B cell (primary cell): ENCODE results near the gene DCP1A. TPM values are rescaled to one million over a fixed set of nuclear protein-coding genes. Genes with fewer than 3 reads are reported as not detected.

Experiments used
- ATAC-seq: fragments of 200-7000 bp; cut with Tn5 transposase; one replicate; pipeline ENCODE4 v1.10.0; 2021; ENCODE audit warnings: low read depth, mild to moderate bottlenecking, moderate number of reproducible peaks, moderate library complexity
- CTCF ChIA-PET: fragments of 350-600 bp; sonication (Branson Sonifier 250); formaldehyde crosslinking; loops from one replicate; lab custom pipeline; 2021; ENCODE audit warnings: antibody characterized with exemption, inconsistent platforms; lab: Charles Lee
- POLR2A ChIA-PET: fragments of 350-600 bp; sonication (Branson Sonifier 250); formaldehyde crosslinking; loops from one replicate; lab custom pipeline; 2021; ENCODE audit warnings: antibody characterized with exemption; lab: Charles Lee
- DNase-seq: peaks from one replicate; pipeline ENCODE4 v3.0.0; 2013
- H2AFZ ChIP-seq: 2 replicates; pipeline ENCODE4 v1.6.1; 2012; ENCODE audit warnings: mild to moderate bottlenecking, low read depth, low read length; ENCODE audit not compliant: insufficient read depth, poor library complexity, severe bottlenecking
- H3K27ac ChIP-seq, 2 donors: 1 replicate in 1 of 2; 2 replicates in 1 of 2; pipeline ENCODE4 v1.5.1; 2012 to 2013; ENCODE audit warnings: low read length in 2 of 2, mild to moderate bottlenecking in 2 of 2, moderate library complexity in 1 of 2
- H3K27me3 ChIP-seq, 4 experiments: fragments of 200-600 bp in 1 of 4; sonication (generic) in 1 of 4; replicated peaks in 1 of 4; 1 replicate in 2 of 4; 2 replicates in 2 of 4; pipeline versions ENCODE4 v1.6.1 to v1.7.0; 2013 to 2016; ENCODE audit warnings: low read length in 3 of 4, mild to moderate bottlenecking in 2 of 4, mixed read lengths in 1 of 4, moderate library complexity in 1 of 4; ENCODE audit not compliant: insufficient read depth in 4 of 4, control insufficient read depth in 3 of 4; ENCODE audit errors: control extremely low read depth in 1 of 4
- H3K36me3 ChIP-seq, 2 experiments: replicated peaks in 1 of 2; 1 replicate in 1 of 2; 2 replicates in 1 of 2; pipeline versions ENCODE4 v1.6.1 to v1.7.1; 2013; ENCODE audit warnings: low read length in 1 of 2; ENCODE audit not compliant: insufficient read depth in 2 of 2, control insufficient read depth in 1 of 2; ENCODE audit errors: control extremely low read depth in 1 of 2, extremely low read depth in 1 of 2
- H3K4me1 ChIP-seq, 2 donors: fragments of 200-600 bp in 1 of 2; sonication (generic) in 1 of 2; 1 replicate in 1 of 2; 2 replicates in 1 of 2; pipeline versions ENCODE4 v1.5.1 to v1.6.1; 2013 to 2017; ENCODE audit warnings: low read length in 2 of 2; ENCODE audit not compliant: control insufficient read depth in 2 of 2, insufficient read depth in 2 of 2
- H3K4me2 ChIP-seq: replicated peaks from 2 replicates; pipeline ENCODE3; 2012; ENCODE audit warnings: mild to moderate bottlenecking, low read depth, low read length; ENCODE audit not compliant: poor library complexity, severe bottlenecking
- H3K4me3 ChIP-seq, 5 experiments: fragments of 200-600 bp in 1 of 5; sonication (generic) in 1 of 5; 1 replicate in 3 of 5; 2 replicates in 2 of 5; pipeline versions ENCODE4 v1.5.1 to v1.7.0; 2011 to 2016; ENCODE audit warnings: low read length in 4 of 5, mild to moderate bottlenecking in 4 of 5, low read depth in 2 of 5, control low read depth in 1 of 5, moderate library complexity in 1 of 5; ENCODE audit not compliant: insufficient read depth in 1 of 5; ENCODE audit errors: control extremely low read depth in 1 of 5, extremely low read depth in 1 of 5
- H3K79me2 ChIP-seq: fragments of 200-600 bp; sonication (generic); one replicate; pipeline ENCODE4 v1.6.0; 2016; ENCODE audit warnings: low read length; ENCODE audit not compliant: control insufficient read depth, insufficient read depth
- H3K9ac ChIP-seq: fragments of 200-600 bp; sonication (generic); 2 replicates; pipeline ENCODE4 v1.6.1; 2017; ENCODE audit warnings: mild to moderate bottlenecking, low read length, moderate library complexity
- H3K9me3 ChIP-seq, 3 donors: one replicate each; pipeline versions ENCODE4 v1.6.1 to v1.7.1; 2013; ENCODE audit warnings: low read length in 2 of 3; ENCODE audit not compliant: control insufficient read depth in 2 of 3, insufficient read depth in 1 of 3; ENCODE audit errors: control extremely low read depth in 1 of 3
- H4K20me1 ChIP-seq: 2 replicates; pipeline ENCODE4 v1.6.0; 2012; ENCODE audit warnings: mild to moderate bottlenecking, low read length; ENCODE audit not compliant: insufficient read depth, control insufficient read depth, poor library complexity, severe bottlenecking
- H3K27ac Mint-ChIP-seq: one replicate; pipeline ENCODE4 v1.8.0; 2021; ENCODE audit warnings: mixed read lengths
- H3K27me3 Mint-ChIP-seq: one replicate; pipeline ENCODE4 v1.8.0; 2021; ENCODE audit warnings: mixed read lengths
- H3K4me1 Mint-ChIP-seq: one replicate; pipeline ENCODE4 v1.8.0; 2021; ENCODE audit warnings: mixed read lengths
- H3K4me3 Mint-ChIP-seq: one replicate; pipeline ENCODE4 v1.8.0; 2021; ENCODE audit warnings: mixed read lengths
- H3K9me3 Mint-ChIP-seq: one replicate; pipeline ENCODE4 v1.8.0; 2022; ENCODE audit warnings: mixed read lengths; ENCODE audit not compliant: insufficient read depth
- EZH2 ChIP-seq: IDR thresholded peaks from 2 replicates; pipeline ENCODE4 v1.6.1; 2012; ENCODE audit warnings: borderline replicate concordance, low read depth, mild to moderate bottlenecking, moderate library complexity, low read length; ENCODE audit not compliant: insufficient read depth, poor library complexity, severe bottlenecking
- WGBS: methylation state at CpG from one replicate; pipeline ENCODE4 v1.1.5; 2013; ENCODE audit warnings: missing lambda C conversion rate; ENCODE audit not compliant: insufficient coverage; 5-methylcytosine and 5-hydroxymethylcytosine counted together
- intact Hi-C: fragments of 100-400 bp; cut with micrococcal nuclease; formaldehyde crosslinking; loops from one replicate; pipeline ENCODE4 v1.10.0; 2022
- polyA plus RNA-seq: library from polyadenylated mRNA; depleted of rRNA; stranded (reverse); fragments of >200 nt; gene quantifications from 2 replicates; pipeline ENCODE4 v1.2.3, GENCODE V29; 2012
- total RNA-seq, 2 donors: library from RNA; stranded (reverse); fragments of 120-200 nt in 1 of 2; gene quantifications; 1 replicate in 1 of 2; 2 replicates in 1 of 2; pipeline versions ENCODE4 v1.2.3 to v1.2.4, GENCODE V29; 2013 to 2022
- TF ChIP-seq, protein P1 (sequence below): fragments of 200-600 bp; IDR thresholded peaks from one replicate; pipeline ENCODE4 v1.8.0; 2022; ENCODE audit warnings: antibody characterized with exemption, mild to moderate bottlenecking

DCP1A gene
- total and polyA plus RNA-seq, 2 donors (not counting 1 experiment from before 2014, with no cell fraction given): 16.6 to 44.6 TPM

DNA sequence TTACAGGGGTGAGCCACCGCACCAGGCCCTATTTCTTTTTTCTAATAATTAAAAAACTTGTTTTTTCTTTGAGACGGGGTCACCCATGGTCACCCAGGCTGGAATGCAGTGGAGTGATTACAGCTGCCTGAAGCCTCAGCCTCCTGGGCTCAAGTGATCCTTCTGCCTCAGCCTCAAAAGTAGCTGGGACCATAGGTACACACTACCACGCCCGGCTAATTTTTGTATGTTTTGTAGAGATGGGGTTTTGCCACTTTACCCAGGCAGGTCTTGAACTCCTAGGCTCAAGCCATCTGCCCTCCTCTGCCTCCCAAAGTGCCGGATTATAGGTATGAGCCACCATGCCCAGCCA lies 90.7 kb downstream of the DCP1A start:
- peaks cover 30% of the 10 kb centered on the region for H3K4me1 Mint-ChIP-seq
- no peak overlapping the region for H3K27ac ChIP-seq
- no peaks in the 10 kb centered on the region for H3K9me3 Mint-ChIP-seq
- ChIA-PET CTCF (no interaction called here), POLR2A (no interaction called here)
- no peak overlapping the region for H2AFZ ChIP-seq
- H3K27ac Mint-ChIP-seq: peak overlapping the region; percentile 39
- H3K79me2 ChIP-seq: peaks cover 37% of the 10 kb centered on the region
- H3K4me1 ChIP-seq: peaks cover 25 to 36% of the 10 kb centered on the region in 2 donors
- intact Hi-C loops: loop anchor here (1.0 to 10.0 kb wide), 5 partner anchors 74 to 362 kb away; partner anchors contain the start of genes DCP1A, RFT1 and STIMATE
- no peak overlapping the region for H3K4me3 ChIP-seq
- H3K4me3 Mint-ChIP-seq: peak overlapping the region; percentile 18
- H3K27me3 Mint-ChIP-seq: no peaks in the 10 kb centered on the region
- no peak for TF ChIP-seq EZH2
- TF ChIP-seq, protein P1, sequence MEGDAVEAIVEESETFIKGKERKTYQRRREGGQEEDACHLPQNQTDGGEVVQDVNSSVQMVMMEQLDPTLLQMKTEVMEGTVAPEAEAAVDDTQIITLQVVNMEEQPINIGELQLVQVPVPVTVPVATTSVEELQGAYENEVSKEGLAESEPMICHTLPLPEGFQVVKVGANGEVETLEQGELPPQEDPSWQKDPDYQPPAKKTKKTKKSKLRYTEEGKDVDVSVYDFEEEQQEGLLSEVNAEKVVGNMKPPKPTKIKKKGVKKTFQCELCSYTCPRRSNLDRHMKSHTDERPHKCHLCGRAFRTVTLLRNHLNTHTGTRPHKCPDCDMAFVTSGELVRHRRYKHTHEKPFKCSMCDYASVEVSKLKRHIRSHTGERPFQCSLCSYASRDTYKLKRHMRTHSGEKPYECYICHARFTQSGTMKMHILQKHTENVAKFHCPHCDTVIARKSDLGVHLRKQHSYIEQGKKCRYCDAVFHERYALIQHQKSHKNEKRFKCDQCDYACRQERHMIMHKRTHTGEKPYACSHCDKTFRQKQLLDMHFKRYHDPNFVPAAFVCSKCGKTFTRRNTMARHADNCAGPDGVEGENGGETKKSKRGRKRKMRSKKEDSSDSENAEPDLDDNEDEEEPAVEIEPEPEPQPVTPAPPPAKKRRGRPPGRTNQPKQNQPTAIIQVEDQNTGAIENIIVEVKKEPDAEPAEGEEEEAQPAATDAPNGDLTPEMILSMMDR: no peak
- H3K36me3 ChIP-seq: no peaks in the 10 kb centered on the region
- peaks cover 27% of the 10 kb centered on the region for H4K20me1 ChIP-seq
- ATAC-seq (no peak), DNase-seq (no peak)
- no peaks in the 10 kb centered on the region for H3K27me3 ChIP-seq
- H3K9ac ChIP-seq: no peak overlapping the region
- H3K4me2 ChIP-seq: no peak overlapping the region
- 100% methylated on average over 1 of the region's 5 CpGs for WGBS
- no peaks in the 10 kb centered on the region for H3K9me3 ChIP-seq

DNA sequence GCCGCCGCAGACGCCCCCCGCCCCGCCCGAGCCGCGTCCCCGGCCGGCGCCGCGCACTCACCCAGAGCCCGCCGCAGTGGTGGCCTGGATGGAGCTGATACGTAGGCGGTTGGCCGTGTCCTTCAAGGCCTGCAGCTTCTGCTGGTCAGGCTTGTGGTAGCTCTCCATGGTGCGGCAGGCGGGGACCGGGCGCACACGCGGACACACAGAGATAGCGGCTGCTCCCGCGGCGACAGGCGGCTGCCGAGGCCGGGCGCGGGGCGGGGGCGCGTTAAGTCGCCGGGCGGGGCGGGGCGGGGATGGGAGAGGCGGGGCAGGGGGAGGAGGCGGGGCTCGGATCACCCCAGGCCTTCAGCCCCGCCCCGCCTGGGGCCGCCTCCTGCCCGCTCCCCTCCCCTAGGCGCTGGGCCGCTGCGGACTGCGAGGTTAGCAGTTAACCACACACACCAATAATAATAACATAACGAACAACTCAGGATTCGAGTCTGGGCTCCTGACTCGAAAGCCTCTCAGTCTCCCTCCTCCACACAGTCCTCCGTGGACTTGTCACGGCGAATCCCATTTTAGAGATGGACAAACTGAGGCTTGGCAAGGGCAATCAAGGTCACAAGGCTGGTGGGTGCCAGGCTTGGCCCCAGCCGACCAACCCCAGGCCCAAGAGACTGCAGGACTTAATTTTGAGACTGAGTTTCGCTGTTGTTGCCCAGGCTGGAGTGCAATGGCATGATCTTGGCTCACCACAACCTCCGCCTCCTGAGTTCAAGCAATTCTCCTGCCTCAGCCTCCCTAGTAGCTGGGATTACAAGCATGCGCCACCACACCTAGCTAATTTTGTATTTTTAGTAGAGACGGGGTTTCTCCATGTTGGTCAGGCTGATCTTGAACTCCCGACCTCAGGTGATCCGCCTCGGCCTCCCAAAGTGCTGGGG lies 91.3 kb downstream of the DCP1A start, which contains the start of gene TKT:
TSS of gene TKT (minus strand) at position 248 of the 929 bp plus-strand sequence. CDS start at position 168, 80 bp downstream.
- Histone ChIP-seq H3K4me3 (peak within 1 kb of the TSS; percentile 72 to 83 (median 75)), H3K4me1 (peaks cover 30 to 42% of the 10 kb centered on the region in 2 donors), H3K4me2 (peak within 1 kb of the TSS; percentile 86), H3K9me3 (no peaks in the 10 kb centered on the region), H3K36me3 (no peaks in the 10 kb centered on the region), H4K20me1 (peaks cover 33% of the 10 kb centered on the region), H3K79me2 (peaks cover 43% of the 10 kb centered on the region), H3K9ac (peak within 1 kb of the TSS; percentile 71), H3K27me3 (no peaks in the 10 kb centered on the region), H2AFZ (peak within 1 kb of the TSS; percentile 84), H3K27ac (peak within 1 kb of the TSS; percentile 50 to 63)
- ChIA-PET POLR2A (no interaction called here), CTCF (interaction anchor here (1.2 kb wide), 1 partner anchor 34 kb away, joined by 3 read pairs; no protein-coding TSS in a partner anchor)
- WGBS: 7% methylated on average over 55 of the region's 66 CpGs
- intact Hi-C loops: loop anchor here (1.0 to 10.0 kb wide), 6 partner anchors 74 to 361 kb away; partner anchors contain the start of genes DCP1A, PRKCD, RFT1 and STIMATE
- TF ChIP-seq, protein P1: no peak
- TF ChIP-seq EZH2: no peak
- DNase-seq (peak; percentile 87), ATAC-seq (peak; percentile 87)
- no peaks in the 10 kb centered on the region for H3K27me3 Mint-ChIP-seq
- H3K9me3 Mint-ChIP-seq: no peaks in the 10 kb centered on the region
- H3K4me3 Mint-ChIP-seq: peak within 1 kb of the TSS; percentile 91
- peaks cover 36% of the 10 kb centered on the region for H3K4me1 Mint-ChIP-seq
- peak within 1 kb of the TSS; percentile 81 for H3K27ac Mint-ChIP-seq
